DOHH2 (cell line): Measurements from ENCODE around the gene SORD.

Experiments
- H3F3A ChIP-seq: fragments of 200-600 bp; sonication (generic), shearing (Covaris generic); 2 replicates; pipeline ENCODE4 v1.6.0; 2016; ENCODE audit warnings: antibody characterized with exemption, mild to moderate bottlenecking; ENCODE audit not compliant: control insufficient read depth, insufficient read depth
- H3K27ac ChIP-seq: fragments of 200-600 bp; sonication (generic); 2 replicates; pipeline ENCODE4 v1.5.1; 2014; ENCODE audit warnings: low read depth, mild to moderate bottlenecking, low read length, moderate library complexity
- H3K27me3 ChIP-seq: fragments of 200-600 bp; sonication (generic); 2 replicates; pipeline ENCODE4 v1.6.1; 2014; ENCODE audit warnings: mild to moderate bottlenecking, low read length, mixed read lengths; ENCODE audit not compliant: control insufficient read depth
- H3K36me3 ChIP-seq: fragments of 200-600 bp; sonication (generic); 2 replicates; pipeline ENCODE4 v1.6.1; 2014; ENCODE audit warnings: mild to moderate bottlenecking, low read length, moderate library complexity, mixed read lengths; ENCODE audit not compliant: control insufficient read depth
- H3K4me1 ChIP-seq: fragments of 200-600 bp; sonication (generic); 2 replicates; pipeline ENCODE4 v1.6.1; 2014; ENCODE audit warnings: mild to moderate bottlenecking, low read length, mixed read lengths; ENCODE audit not compliant: control insufficient read depth
- H3K4me2 ChIP-seq: fragments of 200-600 bp; sonication (generic); 2 replicates; pipeline ENCODE4 v1.6.0; 2014; ENCODE audit warnings: mild to moderate bottlenecking, low read length, moderate library complexity
- H3K4me3 ChIP-seq: fragments of 200-600 bp; sonication (generic); 2 replicates; pipeline ENCODE4 v1.5.1; 2014; ENCODE audit warnings: mild to moderate bottlenecking, low read length, mixed read lengths
- H3K79me2 ChIP-seq: fragments of 200-600 bp; sonication (generic); 2 replicates; pipeline ENCODE4 v1.6.1; 2014; ENCODE audit warnings: mild to moderate bottlenecking, low read length, mixed read lengths; ENCODE audit not compliant: control insufficient read depth
- H3K9me2 ChIP-seq: fragments of 200-600 bp; sonication (generic); replicated peaks from 2 replicates; pipeline ENCODE4 v1.6.1; 2014; ENCODE audit warnings: mild to moderate bottlenecking, low read length, mixed read lengths; ENCODE audit not compliant: control insufficient read depth
- H3K9me3 ChIP-seq: fragments of 200-600 bp; sonication (generic); 2 replicates; pipeline ENCODE4 v1.6.1; 2014; ENCODE audit warnings: antibody characterized with exemption, low read length, mixed read lengths; ENCODE audit not compliant: control insufficient read depth, insufficient read depth
- H4K20me1 ChIP-seq: fragments of 200-600 bp; sonication (generic); 2 replicates; pipeline ENCODE4 v1.6.0; 2014; ENCODE audit warnings: low read depth, mild to moderate bottlenecking, antibody characterized with exemption, low read length, moderate library complexity; ENCODE audit not compliant: control insufficient read depth, insufficient read depth
- EZH2phosphoT487 ChIP-seq: fragments of 200-600 bp; sonication (generic); IDR thresholded peaks from 2 replicates; pipeline ENCODE4 v1.6.1; 2017; ENCODE audit warnings: borderline replicate concordance, mild to moderate bottlenecking, antibody characterized with exemption, low read length, moderate library complexity, mixed read lengths
- TF ChIP-seq, protein P1 (sequence below): fragments of 200-600 bp; sonication (generic); IDR thresholded peaks from one replicate; pipeline ENCODE4 v1.5.1; 2014; ENCODE audit warnings: antibody characterized with exemption, mild to moderate bottlenecking, low read depth, low read length; ENCODE audit not compliant: poor library complexity, severe bottlenecking

Gene SORD

DNA sequence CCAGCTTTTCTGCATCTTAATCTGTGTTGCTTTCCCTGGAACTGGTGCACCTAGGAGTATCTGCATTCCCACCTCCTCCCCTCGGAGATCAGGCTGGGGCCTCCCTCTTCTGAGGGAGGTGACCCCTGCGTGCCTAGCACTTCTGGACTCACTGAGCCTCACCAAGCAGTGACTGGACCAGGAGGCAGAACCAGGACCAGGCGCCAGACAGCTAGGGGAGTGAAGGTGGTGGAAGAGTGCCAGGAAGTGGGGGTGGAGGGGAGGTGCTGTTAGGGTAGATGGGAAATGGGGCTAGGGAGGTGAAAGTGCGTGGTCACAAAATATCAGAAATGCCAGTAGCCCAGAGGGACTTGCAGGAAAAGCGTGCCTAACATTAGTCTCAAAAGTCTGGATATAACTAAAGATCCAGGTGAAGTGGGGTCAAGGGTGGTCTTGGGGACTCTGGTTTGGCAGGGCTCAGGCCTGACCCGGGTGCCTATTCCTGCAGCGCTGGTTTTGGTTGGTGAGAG, 92.4 kb downstream of the SORD start:
- Histone ChIP-seq H3K9me3 (no peaks in the 10 kb centered on the region), H4K20me1 (no peaks in the 10 kb centered on the region), H3K4me3 (no peak overlapping the region), H3K4me2 (no peak overlapping the region), H3K79me2 (no peaks in the 10 kb centered on the region), H3F3A (no peaks in the 10 kb centered on the region), H3K27ac (no peak overlapping the region), H3K36me3 (no peaks in the 10 kb centered on the region), H3K9me2 (no peaks in the 10 kb centered on the region), H3K27me3 (peaks cover 43% of the 10 kb centered on the region), H3K4me1 (peaks cover 13% of the 10 kb centered on the region)
- TF ChIP-seq EZH2phosphoT487, result no peak
- TF ChIP-seq, protein P1, sequence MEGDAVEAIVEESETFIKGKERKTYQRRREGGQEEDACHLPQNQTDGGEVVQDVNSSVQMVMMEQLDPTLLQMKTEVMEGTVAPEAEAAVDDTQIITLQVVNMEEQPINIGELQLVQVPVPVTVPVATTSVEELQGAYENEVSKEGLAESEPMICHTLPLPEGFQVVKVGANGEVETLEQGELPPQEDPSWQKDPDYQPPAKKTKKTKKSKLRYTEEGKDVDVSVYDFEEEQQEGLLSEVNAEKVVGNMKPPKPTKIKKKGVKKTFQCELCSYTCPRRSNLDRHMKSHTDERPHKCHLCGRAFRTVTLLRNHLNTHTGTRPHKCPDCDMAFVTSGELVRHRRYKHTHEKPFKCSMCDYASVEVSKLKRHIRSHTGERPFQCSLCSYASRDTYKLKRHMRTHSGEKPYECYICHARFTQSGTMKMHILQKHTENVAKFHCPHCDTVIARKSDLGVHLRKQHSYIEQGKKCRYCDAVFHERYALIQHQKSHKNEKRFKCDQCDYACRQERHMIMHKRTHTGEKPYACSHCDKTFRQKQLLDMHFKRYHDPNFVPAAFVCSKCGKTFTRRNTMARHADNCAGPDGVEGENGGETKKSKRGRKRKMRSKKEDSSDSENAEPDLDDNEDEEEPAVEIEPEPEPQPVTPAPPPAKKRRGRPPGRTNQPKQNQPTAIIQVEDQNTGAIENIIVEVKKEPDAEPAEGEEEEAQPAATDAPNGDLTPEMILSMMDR, result no peak

DNA sequence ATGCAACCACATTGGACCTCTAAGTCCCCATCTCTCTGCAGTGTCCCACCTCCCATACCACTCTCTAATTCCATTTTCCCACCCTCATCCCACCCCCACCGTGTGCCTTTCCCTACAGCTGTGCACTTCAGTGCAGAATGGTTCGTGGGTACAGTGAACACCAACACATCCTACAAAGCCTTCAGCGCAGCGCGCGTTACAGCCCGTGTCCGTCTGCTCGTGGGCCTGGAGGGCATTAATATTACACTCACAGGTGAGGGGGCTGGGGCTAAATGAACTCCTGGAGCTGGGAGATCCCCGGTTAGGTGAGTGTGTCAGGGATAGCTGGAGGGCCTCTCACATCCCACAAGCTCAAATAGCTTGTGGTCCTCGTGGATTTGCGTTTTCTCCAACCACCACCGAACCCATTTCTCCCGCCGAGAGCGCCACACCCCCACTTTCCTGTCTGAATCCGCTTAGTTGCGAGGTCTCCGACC, 93.0 kb downstream of the SORD start:
- H3K9me2 ChIP-seq, result no peaks in the 10 kb centered on the region
- no peaks in the 10 kb centered on the region for H3K36me3 ChIP-seq
- no peaks in the 10 kb centered on the region for H3F3A ChIP-seq
- no peak overlapping the region for H3K27ac ChIP-seq
- H3K4me1 ChIP-seq, result peaks cover 13% of the 10 kb centered on the region
- TF ChIP-seq EZH2phosphoT487, result no peak
- TF ChIP-seq, protein P1, result no peak
- H3K27me3 ChIP-seq, result peaks cover 43% of the 10 kb centered on the region
- H3K79me2 ChIP-seq, result no peaks in the 10 kb centered on the region
- H3K4me3 ChIP-seq, result no peak overlapping the region
- H3K9me3 ChIP-seq, result no peaks in the 10 kb centered on the region
- no peak overlapping the region for H3K4me2 ChIP-seq
- H4K20me1 ChIP-seq, result no peaks in the 10 kb centered on the region

DNA sequence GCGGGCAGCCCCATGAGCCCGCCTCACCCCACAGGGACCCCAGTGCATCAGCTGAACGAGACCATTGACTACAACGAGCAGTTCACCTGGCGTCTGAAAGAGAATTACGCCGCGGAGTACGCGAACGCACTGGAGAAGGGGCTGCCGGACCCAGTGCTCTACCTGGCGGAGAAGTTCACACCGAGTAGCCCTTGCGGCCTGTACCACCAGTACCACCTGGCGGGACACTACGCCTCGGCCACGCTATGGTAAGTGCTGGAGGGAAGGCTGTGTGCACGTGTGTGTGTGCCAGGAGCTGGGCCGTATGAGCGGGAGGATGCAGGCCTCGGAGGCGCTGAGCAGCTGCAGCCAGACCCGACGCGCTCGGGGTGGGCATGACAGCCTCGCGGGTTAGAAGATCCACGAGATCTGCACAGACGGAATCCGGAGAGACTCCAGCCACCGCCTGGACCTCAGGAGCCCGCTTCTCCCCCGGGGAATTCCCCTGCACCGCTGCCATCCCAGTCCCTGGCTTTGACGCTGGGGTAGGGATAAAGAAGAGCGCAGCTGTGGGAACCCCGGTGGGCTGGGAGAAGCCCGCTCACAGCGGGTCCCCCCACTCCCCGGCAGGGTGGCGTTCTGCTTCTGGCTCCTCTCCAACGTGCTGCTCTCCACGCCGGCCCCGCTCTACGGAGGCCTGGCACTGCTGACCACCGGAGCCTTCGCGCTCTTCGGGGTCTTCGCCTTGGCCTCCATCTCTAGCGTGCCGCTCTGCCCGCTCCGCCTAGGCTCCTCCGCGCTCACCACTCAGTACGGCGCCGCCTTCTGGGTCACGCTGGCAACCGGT, 93.7 kb downstream of the SORD start:
- Histone ChIP-seq H3K27me3 (peaks cover 43% of the 10 kb centered on the region), H3K4me3 (no peak overlapping the region), H3F3A (no peaks in the 10 kb centered on the region), H3K4me2 (no peak overlapping the region), H3K79me2 (no peaks in the 10 kb centered on the region), H3K9me3 (no peaks in the 10 kb centered on the region), H3K27ac (no peak overlapping the region), H3K4me1 (peaks cover 13% of the 10 kb centered on the region), H4K20me1 (no peaks in the 10 kb centered on the region), H3K9me2 (no peaks in the 10 kb centered on the region), H3K36me3 (no peaks in the 10 kb centered on the region)
- TF ChIP-seq EZH2phosphoT487, result no peak
- TF ChIP-seq, protein P1, result no peak
